NCI-H1694 (cell line): Measurements from ENCODE around the gene ATAT1.
"Not testable (repeated sequence)": the region's sequence is repeated elsewhere in the genome, so short reads cannot be mapped to it uniquely, and the experiment has no call there.

Source experiments
- DNase-seq: peaks from one replicate; lab custom pipeline; 2025; lab: John Stamatoyannopoulos, UW

Gene ATAT1

GRCh38 chr6:30651143-30651542, 24.5 kb downstream of the ATAT1 start:
- DNase-seq: no peak

DNA sequence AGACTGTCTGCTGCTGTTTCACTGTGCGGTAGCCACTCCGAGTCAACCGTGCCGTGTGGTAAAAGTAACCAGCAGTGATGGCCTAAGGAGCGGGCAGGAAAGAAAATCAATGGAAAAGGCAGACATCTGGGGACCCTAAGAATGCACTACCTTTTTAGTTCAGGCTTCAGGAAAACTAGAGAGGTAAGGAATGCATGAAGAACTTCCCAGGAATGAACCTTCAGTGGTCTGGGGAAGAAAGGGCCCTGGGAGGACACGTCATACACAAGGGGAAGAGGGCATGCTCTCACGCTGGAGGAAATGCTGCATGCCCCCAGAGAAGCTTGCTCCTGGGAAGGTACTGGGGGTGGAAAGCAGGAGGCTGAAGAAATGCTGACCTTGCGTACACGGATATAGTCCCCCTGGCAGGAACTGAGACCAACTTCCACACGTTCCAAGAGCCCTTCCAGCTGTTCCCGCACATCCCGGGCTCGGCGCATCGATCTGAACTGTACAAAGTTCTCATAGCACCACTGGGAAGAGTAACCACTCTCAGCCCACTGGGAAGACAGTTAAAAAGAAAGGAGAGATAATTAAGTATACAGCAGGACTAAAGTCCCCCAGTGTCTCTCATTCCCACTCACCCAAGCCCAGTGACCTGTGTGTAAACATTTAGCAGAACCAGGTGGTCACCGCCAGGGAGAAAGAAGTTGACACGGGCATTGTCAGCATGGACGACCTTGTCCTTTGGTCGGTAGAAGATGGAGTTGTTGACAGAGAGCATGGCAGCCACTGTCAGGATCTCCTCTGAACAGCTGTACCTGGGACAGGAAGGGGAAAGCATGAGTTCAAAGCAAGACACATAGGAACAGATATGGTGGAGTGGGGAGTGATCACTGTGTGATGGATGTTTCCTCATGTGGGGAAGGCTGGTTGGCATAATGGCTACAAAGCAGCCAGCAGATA, 28.4 kb downstream of the ATAT1 start:
- DNase-seq: no peak

DNA sequence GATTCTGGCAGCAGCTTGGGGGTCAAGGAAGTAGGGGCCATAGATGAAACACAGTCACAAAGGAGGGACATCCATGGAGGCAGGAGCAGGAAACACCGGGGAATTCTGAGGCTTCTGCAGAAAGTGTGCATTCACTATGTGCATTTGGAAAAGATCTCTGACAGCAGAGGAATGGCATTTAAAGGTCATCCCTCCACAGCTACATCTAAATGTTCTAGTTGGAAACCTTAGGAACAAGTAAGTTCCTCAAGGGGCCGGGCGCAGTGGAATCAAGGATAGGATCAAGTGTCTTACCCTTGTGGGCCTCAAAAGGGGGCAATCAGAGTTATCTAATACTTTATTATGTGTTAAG, 29.0 kb downstream of the ATAT1 start:
- DNase-seq: no peak

DNA sequence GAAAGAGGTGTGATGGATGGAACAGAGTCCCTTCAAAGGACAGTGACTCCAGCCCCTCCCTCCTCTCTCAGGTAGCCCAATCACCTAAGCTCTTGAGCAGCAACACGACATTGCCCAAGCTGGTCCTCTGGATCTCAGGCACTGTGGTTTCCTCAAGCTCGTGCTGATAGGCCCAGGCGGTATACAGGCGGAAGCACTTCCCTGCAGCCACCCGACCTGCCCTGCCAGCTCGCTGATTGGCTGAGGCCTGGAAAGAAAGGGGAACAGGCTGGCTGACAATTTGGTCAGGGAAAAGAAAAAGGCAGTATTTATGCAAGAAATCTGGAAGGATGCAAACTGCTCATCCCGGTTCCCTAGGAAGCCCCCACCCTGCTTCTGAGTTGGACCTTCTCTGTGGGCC, 29.8 kb downstream of the ATAT1 start:
- no peak for DNase-seq

- DNase-seq: no peak
Observed at GRCh38 chr6:30657454-30657853, 30.8 kb downstream of the ATAT1 start.

- DNase-seq: not testable (repeated sequence)
Observed at GRCh38 chr6:30657922-30658321, 31.2 kb downstream of the ATAT1 start.

DNA sequence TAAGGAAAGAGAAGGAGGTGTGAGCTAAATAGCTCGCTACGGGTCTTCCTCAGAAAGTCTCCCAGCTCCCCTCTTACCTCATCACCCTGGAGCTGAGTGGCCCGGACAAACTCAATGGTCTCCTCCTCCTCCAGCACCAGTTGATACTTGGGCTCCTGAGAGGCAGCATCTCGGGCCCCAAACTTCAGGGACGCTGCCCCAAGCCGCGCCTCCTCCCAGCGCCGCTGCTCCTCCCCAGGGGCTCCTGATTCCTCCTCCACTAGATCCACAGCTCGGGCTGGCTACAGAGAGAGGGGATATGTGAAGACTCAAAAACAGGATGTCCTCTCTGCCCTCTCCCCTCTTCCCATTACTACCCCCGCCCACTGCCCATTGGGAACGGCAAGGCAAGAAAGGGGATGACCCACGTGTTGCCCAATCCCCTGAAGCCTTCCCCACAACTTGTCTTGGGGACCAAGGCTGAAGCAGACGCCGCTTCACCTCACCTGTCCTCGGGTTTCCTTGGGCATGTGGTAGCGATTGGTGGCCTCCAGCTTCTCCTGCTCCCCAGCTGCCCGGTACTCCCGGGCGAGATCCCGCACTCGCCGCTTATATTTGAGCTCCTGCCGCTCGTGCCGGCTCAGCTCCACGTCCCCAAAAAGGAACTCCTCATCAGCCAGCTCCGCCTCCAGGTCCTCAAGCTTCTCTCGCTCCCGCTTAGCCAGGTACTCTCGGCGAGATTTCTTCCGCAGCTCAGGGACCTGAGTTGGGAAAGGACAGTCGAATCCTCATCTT, 38.5 kb downstream of the ATAT1 start:
- no peak for DNase-seq

DNA sequence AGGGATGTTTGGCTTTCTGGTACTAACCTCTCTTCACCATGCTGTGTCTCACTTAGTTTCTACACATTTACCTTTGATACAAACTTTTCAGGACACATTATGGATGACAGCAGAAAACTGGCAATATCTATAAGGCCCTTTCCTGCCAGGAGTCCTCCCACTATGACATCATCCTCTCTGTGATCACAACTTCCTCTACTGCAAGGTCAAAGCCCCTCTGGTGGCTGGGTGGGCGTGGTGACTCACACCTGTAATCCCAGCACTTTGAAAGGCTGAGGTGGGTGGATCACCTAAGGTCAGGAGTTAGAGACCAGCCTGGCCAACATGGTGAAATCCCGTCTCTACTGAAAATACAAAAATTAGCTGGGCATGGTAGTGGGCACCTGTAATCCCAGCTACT, 39.6 kb downstream of the ATAT1 start:
- not testable (repeated sequence) for DNase-seq

- DNase-seq: no peak
Observed at GRCh38 chr6:30670760-30671527, 44.3 kb downstream of the ATAT1 start.

DNA sequence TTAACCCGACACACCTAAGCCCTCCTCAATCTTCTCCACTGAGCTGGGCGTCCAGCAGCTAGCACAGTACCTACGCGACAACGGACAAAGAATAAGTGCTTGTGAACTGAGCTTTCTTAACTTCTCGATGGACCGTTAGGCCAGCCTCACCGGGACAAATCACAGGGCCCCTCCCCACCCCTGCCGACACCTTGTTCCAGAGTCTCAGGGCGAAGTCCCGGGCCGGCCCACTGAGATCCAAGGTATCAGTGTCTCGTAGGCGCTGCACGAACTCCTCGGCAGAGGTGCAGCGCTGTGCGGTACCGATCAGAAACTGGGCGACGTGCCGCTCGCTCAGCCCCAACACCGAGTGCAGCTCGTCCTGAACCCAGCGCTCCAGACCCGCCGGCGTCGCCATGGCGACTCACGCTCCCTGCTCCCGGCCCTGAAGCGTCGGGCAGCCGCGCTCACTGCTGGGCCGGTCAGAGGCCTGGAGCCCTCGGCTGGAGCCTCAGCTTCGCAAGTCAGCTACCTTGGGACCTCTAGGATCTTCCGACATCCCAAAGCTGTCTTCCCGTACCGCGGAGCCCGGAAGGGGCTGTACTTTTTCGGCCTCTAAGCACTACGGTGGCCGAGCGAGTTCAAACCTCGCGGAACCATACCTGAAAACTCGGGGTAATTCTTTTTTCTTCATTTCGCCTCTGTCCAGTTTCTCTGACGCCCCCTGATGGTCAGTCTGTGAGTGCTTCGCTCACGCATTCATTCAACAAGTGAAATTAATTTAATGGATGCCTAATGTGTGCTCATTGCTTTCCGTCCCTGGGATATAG, 46.0 kb downstream of the ATAT1 start, which contains the start of gene DHX16:
Gene DHX16, minus strand, starts transcription at position 562 of the 809 bp plus-strand sequence. Its CDS starts 165 bp downstream, at position 397.
- DNase-seq: peak; percentile 84

DNA sequence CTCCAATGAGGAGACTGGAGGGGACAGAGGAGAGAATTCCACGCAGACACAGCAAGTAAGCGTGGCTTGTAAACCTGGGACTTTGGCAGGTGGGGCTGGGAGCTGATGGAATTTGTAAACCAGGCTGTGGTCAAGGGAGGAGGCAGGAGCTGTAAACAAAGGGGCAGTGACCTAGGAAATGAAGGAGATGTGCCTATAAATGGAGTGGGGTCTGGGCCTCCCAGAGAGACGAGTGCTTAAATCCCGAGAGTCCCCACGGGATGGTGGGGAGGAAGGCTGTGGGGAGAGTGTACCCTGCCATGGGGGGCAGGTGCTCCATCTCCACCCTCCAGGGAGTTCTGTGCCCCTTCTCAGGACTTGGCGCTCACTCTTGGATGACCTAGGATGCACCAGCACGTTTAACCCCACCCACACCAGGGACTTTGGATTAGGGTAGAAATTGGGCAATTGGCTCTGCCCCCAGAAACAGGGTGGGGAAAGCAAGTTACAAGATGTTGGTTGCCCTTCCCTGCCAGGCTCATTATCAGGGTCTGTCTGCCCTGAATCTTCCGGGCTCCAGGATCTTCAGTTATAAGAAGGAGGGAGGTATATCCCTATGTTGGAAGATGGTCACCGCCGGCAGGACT, 50.1 kb downstream of the ATAT1 start:
- no peak for DNase-seq

DNA sequence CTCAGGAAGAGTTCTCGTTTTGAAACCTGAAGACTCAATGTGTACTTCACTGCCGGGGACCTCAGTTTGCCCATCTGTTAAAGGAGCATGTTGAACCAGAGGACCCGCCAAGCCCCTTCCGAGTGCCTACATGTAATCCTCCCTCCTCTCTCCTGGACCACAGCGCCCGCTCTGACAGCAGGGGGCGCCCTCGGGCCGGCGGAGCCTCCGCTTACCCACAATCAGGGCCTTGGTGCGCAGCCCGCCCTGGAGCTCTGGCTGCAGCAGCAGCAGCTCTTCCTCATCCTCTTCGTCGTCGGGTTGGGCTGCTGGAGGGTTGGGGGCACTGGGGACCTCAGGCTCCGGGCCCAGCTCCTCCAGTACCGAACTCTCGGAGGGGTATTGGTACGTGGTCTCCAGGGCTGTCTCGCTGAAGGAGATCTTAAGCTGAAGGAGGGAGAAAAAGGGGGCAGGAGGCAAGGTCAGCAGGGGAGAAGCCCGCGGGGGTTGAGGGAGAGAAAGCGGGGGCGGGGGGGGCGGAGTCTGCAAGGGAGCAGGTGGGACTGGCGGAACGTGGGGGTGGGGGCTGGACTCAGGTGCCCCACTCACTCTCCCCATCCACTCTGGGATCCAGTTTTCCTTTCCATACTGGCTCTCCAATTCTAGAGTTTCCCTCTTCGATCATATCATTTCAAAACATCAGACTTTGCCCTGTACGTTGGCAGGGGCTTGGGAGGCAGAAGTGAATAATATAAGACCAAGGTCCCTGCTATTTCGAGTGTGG, 52.5 kb downstream of the ATAT1 start:
- DNase-seq: peak; percentile 34

DNA sequence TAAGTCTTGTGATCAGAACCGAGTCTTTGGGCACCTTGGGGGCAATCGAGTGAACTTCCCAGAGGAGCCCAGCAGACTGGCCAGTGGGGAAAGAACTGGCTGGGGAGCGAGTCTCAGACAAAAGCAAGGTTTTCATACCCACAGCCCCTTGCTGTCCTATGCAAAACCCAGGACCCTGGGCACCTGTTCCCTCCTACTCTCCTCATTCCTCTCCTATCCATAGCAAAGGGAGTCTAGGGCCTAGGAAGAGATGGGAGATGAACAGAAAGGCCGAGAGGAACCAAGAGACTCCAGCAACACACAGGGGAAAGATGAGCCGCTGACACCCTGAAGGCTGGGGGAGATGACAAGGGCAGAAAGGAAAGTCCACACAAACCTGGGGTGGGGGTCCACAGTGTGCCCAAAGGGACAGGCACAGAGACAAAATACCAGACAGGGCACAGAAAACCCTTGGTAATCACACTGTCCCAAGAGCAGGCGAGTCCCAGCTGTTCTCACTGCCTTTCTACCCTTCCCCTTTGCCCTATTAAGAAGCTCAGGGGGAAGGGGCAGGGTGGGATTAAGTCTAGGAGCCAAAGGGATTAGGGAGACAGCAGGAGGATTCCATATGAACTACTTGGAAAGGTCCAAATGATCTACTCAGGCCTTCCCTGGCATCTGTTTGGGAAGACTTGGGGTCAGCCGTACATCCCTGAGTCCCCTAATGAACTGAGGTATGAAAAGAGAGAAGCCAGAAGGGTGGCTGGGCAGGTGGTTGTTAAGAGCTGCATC, 53.3 kb downstream of the ATAT1 start:
- no peak for DNase-seq

DNA sequence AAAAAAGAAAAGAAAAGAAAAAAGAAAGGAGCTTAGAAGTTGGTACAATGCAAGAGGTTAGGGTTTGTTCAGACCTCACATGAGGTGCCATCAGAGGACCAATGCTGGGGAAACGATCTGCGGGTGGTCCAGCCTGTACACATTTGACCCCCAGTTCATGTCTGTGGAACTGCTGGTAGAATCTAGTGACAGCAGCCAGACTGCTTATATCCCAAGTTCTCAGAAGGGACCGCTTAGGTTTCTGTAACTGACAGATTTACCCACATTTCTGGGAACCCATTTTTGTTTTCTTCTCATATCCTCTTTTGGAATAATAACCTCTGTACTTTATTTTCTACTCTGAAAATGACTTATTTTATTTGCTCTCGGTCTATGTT, 55.1 kb downstream of the ATAT1 start:
- no peak for DNase-seq

- DNase-seq: no peak
Observed at GRCh38 chr6:30682143-30683117, 55.8 kb downstream of the ATAT1 start.

- DNase-seq: no peak
Observed at GRCh38 chr6:30683183-30683979, 56.7 kb downstream of the ATAT1 start.

- DNase-seq: no peak
Observed at GRCh38 chr6:30683980-30684338, 57.3 kb downstream of the ATAT1 start.
